A549 (cell line): ENCODE data around the gene DEF6.

Experiments
- CHD2 ChIP-seq: fragments of 150-350 bp; IDR thresholded peaks from 2 replicates; pipeline ENCODE4 v1.6.1; 2014; ENCODE audit warnings: low read length; ENCODE audit not compliant: partially characterized antibody
- CTCF ChIP-seq: fragments of >200 bp; sonication (Bioruptor Twin); formaldehyde crosslinking; IDR thresholded peaks from 3 replicates; pipeline ENCODE4 v1.5.1; 2016
- JUN ChIP-seq, 2 experiments: fragments of >200 bp; sonication (Bioruptor Twin); formaldehyde crosslinking; IDR thresholded peaks; 2 replicates in 1 of 2; 3 replicates in 1 of 2; pipeline ENCODE4 v1.6.1; 2016 to 2017
- MYC ChIP-seq: IDR thresholded peaks from 2 replicates; pipeline ENCODE4 v1.6.1; 2012; ENCODE audit warnings: mild to moderate bottlenecking, inconsistent platforms, low read length, improper control_type of control experiment, borderline replicate concordance
- POLR2A ChIP-seq: IDR thresholded peaks from 2 replicates; pipeline ENCODE4 v1.6.1; 2012; ENCODE audit warnings: mild to moderate bottlenecking, low read length
- RAD21 ChIP-seq, 2 experiments: fragments of >200 bp in 1 of 2; sonication (Bioruptor Twin) in 1 of 2; formaldehyde crosslinking in 1 of 2; IDR thresholded peaks in 1 of 2; conservative IDR thresholded peaks in 1 of 2; 2 replicates in 1 of 2; 3 replicates in 1 of 2; pipeline ENCODE4 v1.6.1; 2012 to 2018; ENCODE audit warnings: inconsistent platforms in 1 of 2
- RCOR1 ChIP-seq: fragments of 150-350 bp; IDR thresholded peaks from 2 replicates; pipeline ENCODE4 v1.6.1; 2014; ENCODE audit warnings: antibody characterized with exemption, low read length, low read depth
- RFX5 ChIP-seq: fragments of 450-650 bp; IDR thresholded peaks from 2 replicates; pipeline ENCODE4 v1.7.1; 2014; ENCODE audit warnings: antibody characterized with exemption, mild to moderate bottlenecking, moderate library complexity
- TF ChIP-seq, protein P1 (sequence below): fragments of 200-600 bp; sonication (generic); IDR thresholded peaks from 2 replicates; pipeline ENCODE4 v1.6.1; 2016; ENCODE audit warnings: antibody characterized with exemption, mild to moderate bottlenecking, moderate library complexity

DNA sequence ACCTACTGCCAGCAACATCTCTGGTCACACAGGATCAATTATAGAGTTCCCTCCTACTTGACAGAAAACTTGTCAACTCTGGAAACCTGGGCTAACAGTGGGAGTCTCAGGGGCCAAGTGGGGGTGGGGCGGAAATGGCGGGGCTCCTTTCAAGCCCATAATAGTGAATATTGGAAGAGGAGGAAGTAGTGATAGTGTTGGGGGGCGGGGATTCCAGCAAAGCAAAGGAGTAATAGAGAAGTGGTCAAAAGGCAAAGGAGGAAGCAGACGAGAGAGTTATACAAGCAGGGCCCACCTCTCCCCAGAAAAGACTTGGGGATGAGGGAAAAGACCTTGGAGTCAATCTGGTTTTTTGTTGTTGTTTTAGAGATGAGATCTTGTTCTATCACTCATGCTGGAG lies 2.1 kb downstream of the DEF6 start:
- TF ChIP-seq CTCF (no peak), RCOR1 (no peak), POLR2A (no peak), CHD2 (no peak), RFX5 (no peak), MYC (no peak), RAD21 (conservative IDR thresholded peaks at IDR 0.05 in 1 of 2, IDR thresholded peaks at IDR 0.05 in 1 of 2) (no peak), JUN (IDR thresholded peaks at IDR 0.05) (no peak)
- TF ChIP-seq, protein P1, sequence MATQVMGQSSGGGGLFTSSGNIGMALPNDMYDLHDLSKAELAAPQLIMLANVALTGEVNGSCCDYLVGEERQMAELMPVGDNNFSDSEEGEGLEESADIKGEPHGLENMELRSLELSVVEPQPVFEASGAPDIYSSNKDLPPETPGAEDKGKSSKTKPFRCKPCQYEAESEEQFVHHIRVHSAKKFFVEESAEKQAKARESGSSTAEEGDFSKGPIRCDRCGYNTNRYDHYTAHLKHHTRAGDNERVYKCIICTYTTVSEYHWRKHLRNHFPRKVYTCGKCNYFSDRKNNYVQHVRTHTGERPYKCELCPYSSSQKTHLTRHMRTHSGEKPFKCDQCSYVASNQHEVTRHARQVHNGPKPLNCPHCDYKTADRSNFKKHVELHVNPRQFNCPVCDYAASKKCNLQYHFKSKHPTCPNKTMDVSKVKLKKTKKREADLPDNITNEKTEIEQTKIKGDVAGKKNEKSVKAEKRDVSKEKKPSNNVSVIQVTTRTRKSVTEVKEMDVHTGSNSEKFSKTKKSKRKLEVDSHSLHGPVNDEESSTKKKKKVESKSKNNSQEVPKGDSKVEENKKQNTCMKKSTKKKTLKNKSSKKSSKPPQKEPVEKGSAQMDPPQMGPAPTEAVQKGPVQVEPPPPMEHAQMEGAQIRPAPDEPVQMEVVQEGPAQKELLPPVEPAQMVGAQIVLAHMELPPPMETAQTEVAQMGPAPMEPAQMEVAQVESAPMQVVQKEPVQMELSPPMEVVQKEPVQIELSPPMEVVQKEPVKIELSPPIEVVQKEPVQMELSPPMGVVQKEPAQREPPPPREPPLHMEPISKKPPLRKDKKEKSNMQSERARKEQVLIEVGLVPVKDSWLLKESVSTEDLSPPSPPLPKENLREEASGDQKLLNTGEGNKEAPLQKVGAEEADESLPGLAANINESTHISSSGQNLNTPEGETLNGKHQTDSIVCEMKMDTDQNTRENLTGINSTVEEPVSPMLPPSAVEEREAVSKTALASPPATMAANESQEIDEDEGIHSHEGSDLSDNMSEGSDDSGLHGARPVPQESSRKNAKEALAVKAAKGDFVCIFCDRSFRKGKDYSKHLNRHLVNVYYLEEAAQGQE: no peak
